ENCODE results near the gene LNX1.

LNX1 gene

DNA sequence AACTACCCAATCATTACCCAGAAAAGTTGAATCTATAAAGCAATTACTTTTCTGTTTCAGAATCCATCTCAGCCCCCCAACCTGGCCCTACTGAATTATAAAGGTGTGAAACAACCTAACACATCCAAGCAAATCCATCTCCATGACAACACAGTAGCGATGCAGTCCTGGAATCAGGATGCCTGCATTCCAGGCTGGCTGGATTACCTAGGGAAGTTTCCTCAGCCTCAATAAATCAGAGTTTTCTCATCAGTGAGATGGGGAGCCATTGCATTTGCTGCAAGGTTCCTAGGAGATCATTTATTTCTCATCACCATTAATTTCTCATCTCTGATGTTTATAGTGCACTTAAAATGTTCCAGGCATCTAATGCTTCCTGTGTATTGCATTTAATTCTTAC is 46.0 kb downstream of the LNX1 start:
- Histone ChIP-seq H3K9ac (ENCODE audit: low read depth, low read length, poor library complexity, severe bottlenecking) (no peak overlapping the region), H3K9me2 (replicated peaks; ENCODE audit: low read depth, low read length) (no peaks in the 10 kb centered on the region), H3K79me2 (ENCODE audit: insufficient read depth, low read length) (no peaks in the 10 kb centered on the region), H3K4me1 (ENCODE audit: insufficient read depth, low read length, poor library complexity, severe bottlenecking) (peaks cover 22% of the 10 kb centered on the region), H3K27me3 (ENCODE audit: insufficient read depth, low read length, poor library complexity, severe bottlenecking) (no peaks in the 10 kb centered on the region), H3K4me3 (ENCODE audit: low read length, poor library complexity, severe bottlenecking) (no peak overlapping the region), H3K4me2 (ENCODE audit: low read depth, low read length, poor library complexity, severe bottlenecking) (no peak overlapping the region), H2AFZ (ENCODE audit: low read length) (no peak overlapping the region), H3K36me3 (ENCODE audit: insufficient read depth, low read length) (no peaks in the 10 kb centered on the region), H3K9me3 (ENCODE audit: insufficient read depth, low read depth, low read length) (no peaks in the 10 kb centered on the region), H3F3A (ENCODE audit: low read depth) (no peaks in the 10 kb centered on the region), H4K20me1 (ENCODE audit: insufficient read depth, low read length, poor library complexity, severe bottlenecking) (no peaks in the 10 kb centered on the region)
- TF ChIP-seq, protein P1, sequence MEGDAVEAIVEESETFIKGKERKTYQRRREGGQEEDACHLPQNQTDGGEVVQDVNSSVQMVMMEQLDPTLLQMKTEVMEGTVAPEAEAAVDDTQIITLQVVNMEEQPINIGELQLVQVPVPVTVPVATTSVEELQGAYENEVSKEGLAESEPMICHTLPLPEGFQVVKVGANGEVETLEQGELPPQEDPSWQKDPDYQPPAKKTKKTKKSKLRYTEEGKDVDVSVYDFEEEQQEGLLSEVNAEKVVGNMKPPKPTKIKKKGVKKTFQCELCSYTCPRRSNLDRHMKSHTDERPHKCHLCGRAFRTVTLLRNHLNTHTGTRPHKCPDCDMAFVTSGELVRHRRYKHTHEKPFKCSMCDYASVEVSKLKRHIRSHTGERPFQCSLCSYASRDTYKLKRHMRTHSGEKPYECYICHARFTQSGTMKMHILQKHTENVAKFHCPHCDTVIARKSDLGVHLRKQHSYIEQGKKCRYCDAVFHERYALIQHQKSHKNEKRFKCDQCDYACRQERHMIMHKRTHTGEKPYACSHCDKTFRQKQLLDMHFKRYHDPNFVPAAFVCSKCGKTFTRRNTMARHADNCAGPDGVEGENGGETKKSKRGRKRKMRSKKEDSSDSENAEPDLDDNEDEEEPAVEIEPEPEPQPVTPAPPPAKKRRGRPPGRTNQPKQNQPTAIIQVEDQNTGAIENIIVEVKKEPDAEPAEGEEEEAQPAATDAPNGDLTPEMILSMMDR (conservative IDR thresholded peaks at IDR 0.05; ENCODE audit: low read length), result no peak
- TF ChIP-seq EZH2phosphoT487 (IDR thresholded peaks at IDR 0.05; ENCODE audit: borderline replicate concordance), result no peak

DNA sequence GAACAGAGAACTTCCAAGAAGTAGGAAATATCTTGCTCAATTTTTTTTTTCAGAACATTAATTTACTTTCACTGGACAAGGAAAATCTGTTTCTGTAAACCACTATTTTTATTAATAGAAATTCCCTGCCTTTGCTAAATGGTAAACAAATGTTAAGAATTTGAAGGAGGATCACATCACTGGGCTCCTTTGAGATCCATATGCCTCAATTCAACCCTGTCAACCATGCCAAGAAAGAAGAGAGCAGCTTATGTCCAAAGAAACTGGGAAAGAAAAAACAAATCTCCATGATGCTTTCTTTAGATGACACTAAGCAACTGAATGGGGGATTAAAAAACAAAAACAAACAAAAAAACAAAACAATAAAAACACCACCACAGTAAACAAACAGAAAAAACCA is 47.7 kb downstream of the LNX1 start:
- Histone ChIP-seq H2AFZ (ENCODE audit: low read length) (no peak overlapping the region), H3K4me1 (ENCODE audit: insufficient read depth, low read length, poor library complexity, severe bottlenecking) (peaks cover 22% of the 10 kb centered on the region), H3K79me2 (ENCODE audit: insufficient read depth, low read length) (no peaks in the 10 kb centered on the region), H3K9me3 (ENCODE audit: insufficient read depth, low read depth, low read length) (no peaks in the 10 kb centered on the region), H4K20me1 (ENCODE audit: insufficient read depth, low read length, poor library complexity, severe bottlenecking) (no peaks in the 10 kb centered on the region), H3K4me3 (ENCODE audit: low read length, poor library complexity, severe bottlenecking) (no peak overlapping the region), H3K36me3 (ENCODE audit: insufficient read depth, low read length) (no peaks in the 10 kb centered on the region), H3F3A (ENCODE audit: low read depth) (no peaks in the 10 kb centered on the region), H3K9ac (ENCODE audit: low read depth, low read length, poor library complexity, severe bottlenecking) (no peak overlapping the region), H3K27me3 (ENCODE audit: insufficient read depth, low read length, poor library complexity, severe bottlenecking) (no peaks in the 10 kb centered on the region), H3K9me2 (replicated peaks; ENCODE audit: low read depth, low read length) (no peaks in the 10 kb centered on the region), H3K4me2 (ENCODE audit: low read depth, low read length, poor library complexity, severe bottlenecking) (no peak overlapping the region)
- TF ChIP-seq EZH2phosphoT487 (IDR thresholded peaks at IDR 0.05; ENCODE audit: borderline replicate concordance), result no peak
- TF ChIP-seq, protein P1 (conservative IDR thresholded peaks at IDR 0.05; ENCODE audit: low read length), result no peak

DNA sequence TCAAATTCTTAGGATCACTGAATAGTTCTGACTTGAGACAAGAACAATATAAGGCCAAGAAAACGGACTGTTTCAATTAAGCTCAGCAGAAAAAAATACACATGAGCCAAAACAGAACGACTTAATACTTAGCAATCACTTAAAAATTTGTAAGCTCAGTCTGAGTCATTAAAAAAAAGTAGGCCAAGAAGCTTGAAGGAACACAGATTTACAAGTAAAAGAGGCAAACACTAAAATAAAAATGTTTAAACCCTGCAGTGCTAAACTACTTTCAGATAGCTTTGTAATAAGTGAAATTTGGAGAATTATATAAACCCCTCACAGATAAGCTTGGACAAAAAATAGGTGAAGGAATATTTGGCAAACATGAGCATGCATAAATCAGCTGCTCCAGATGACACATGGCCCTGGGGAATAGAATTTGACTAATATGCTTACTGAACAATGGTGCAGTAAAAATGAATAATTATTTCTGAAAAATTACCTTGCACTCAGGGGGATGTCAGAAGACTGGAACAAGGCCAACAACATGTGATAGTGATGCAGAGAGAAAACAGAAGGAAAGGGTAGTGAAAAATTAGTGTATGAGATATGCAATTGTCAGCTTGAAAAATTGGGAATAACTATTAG is 49.6 kb downstream of the LNX1 start:
- H2AFZ ChIP-seq (ENCODE audit: low read length), result no peak overlapping the region
- no peak overlapping the region for H3K4me2 ChIP-seq (ENCODE audit: low read depth, low read length, poor library complexity, severe bottlenecking)
- H3K9me2 ChIP-seq (replicated peaks; ENCODE audit: low read depth, low read length), result no peaks in the 10 kb centered on the region
- no peak overlapping the region for H3K4me3 ChIP-seq (ENCODE audit: low read length, poor library complexity, severe bottlenecking)
- H4K20me1 ChIP-seq (ENCODE audit: insufficient read depth, low read length, poor library complexity, severe bottlenecking), result no peaks in the 10 kb centered on the region
- no peaks in the 10 kb centered on the region for H3K27me3 ChIP-seq (ENCODE audit: insufficient read depth, low read length, poor library complexity, severe bottlenecking)
- H3F3A ChIP-seq (ENCODE audit: low read depth), result no peaks in the 10 kb centered on the region
- no peak for TF ChIP-seq EZH2phosphoT487 (IDR thresholded peaks at IDR 0.05; ENCODE audit: borderline replicate concordance)
- TF ChIP-seq, protein P1 (conservative IDR thresholded peaks at IDR 0.05; ENCODE audit: low read length), result no peak
- no peaks in the 10 kb centered on the region for H3K79me2 ChIP-seq (ENCODE audit: insufficient read depth, low read length)
- H3K9ac ChIP-seq (ENCODE audit: low read depth, low read length, poor library complexity, severe bottlenecking), result no peak overlapping the region
- H3K36me3 ChIP-seq (ENCODE audit: insufficient read depth, low read length), result no peaks in the 10 kb centered on the region
- no peaks in the 10 kb centered on the region for H3K9me3 ChIP-seq (ENCODE audit: insufficient read depth, low read depth, low read length)
- H3K4me1 ChIP-seq (ENCODE audit: insufficient read depth, low read length, poor library complexity, severe bottlenecking), result peaks cover 7% of the 10 kb centered on the region

Data from Loucy (cell line).